A549 (cell line): ENCODE data around the gene MAX. TPM values are rescaled to one million over a fixed set of nuclear protein-coding genes. Genes with fewer than 3 reads are reported as not detected.
A peak's percentile ranks its signal among the peaks of the same experiment; 100 is the strongest.

Experiments
- ATAC-seq, 2 experiments: fragments of 200-7000 bp in 1 of 2; fragments of >200 bp in 1 of 2; cut with Nextera tagmentation in 1 of 2; cut with Tn5 transposase in 1 of 2; 3 replicates each; pipeline versions ENCODE4 v1.8.0 to v1.9.1; 2018 to 2020; ENCODE audit warnings: mild to moderate bottlenecking in 1 of 2, moderate library complexity in 1 of 2
- CTCF ChIA-PET: fragments of 300-600 bp; sonication (Branson Sonifier 250); formaldehyde crosslinking; extraction: SDS; loops from one replicate; lab custom pipeline; 2021; ENCODE audit warnings: antibody characterized with exemption, inconsistent platforms; lab: Yijun Ruan, JAX
- POLR2A ChIA-PET: fragments of 350-600 bp; formaldehyde crosslinking; extraction: SDS; loops from one replicate; lab custom pipeline; 2021; ENCODE audit warnings: antibody characterized with exemption, inconsistent platforms; lab: Yijun Ruan, JAX
- DNase-seq, 2 experiments: peaks; one replicate each; pipeline versions ENCODE4 v3.0.0 to v3.0.0-alpha.2; 2011 to 2016; ENCODE audit warnings: low read depth in 1 of 2, low spot score in 1 of 2
- FAIRE-seq: peaks from 2 replicates; lab custom pipeline; 2011; peaks lifted over from hg19 to GRCh38; lab: Jason Lieb, UNC
- H3K27ac ChIP-seq, 2 experiments: fragments of >200 bp; sonication (Bioruptor Twin); formaldehyde crosslinking; 3 replicates each; pipeline ENCODE4 v1.5.1; 2016 to 2017
- H3K4me1 ChIP-seq: fragments of >200 bp; sonication (Bioruptor Twin); formaldehyde crosslinking; 3 replicates; pipeline ENCODE4 v1.6.1; 2016
- H3K4me2 ChIP-seq: fragments of >200 bp; sonication (Bioruptor Twin); formaldehyde crosslinking; 3 replicates; pipeline ENCODE4 v1.6.1; 2016
- H3K4me3 ChIP-seq: fragments of >200 bp; sonication (Bioruptor Twin); formaldehyde crosslinking; 3 replicates; pipeline ENCODE4 v1.5.1; 2016
- H3K9me3 ChIP-seq: fragments of >200 bp; sonication (Bioruptor Twin); formaldehyde crosslinking; 3 replicates; pipeline ENCODE4 v1.6.1; 2016
- BHLHE40 ChIP-seq: IDR thresholded peaks from 2 replicates; pipeline ENCODE4 v1.6.1; 2012; ENCODE audit warnings: low read depth, low read length, inconsistent platforms
- CBX8 ChIP-seq: fragments of 200-600 bp; sonication (generic); IDR thresholded peaks from 2 replicates; pipeline ENCODE4 v1.6.1; 2016
- CEBPB ChIP-seq, 2 experiments: fragments of >200 bp in 1 of 2; sonication (Bioruptor Twin) in 1 of 2; formaldehyde crosslinking in 1 of 2; IDR thresholded peaks; 2 replicates each; pipeline ENCODE4 v1.6.1; 2012 to 2016
- EHF ChIP-seq: fragments of 250-450 bp; sonication (Bioruptor Pico); IDR thresholded peaks from 2 replicates; pipeline ENCODE4 v1.5.0; 2020; ENCODE audit warnings: mild to moderate bottlenecking
- EHMT2 ChIP-seq: fragments of 200-600 bp; sonication (generic); IDR thresholded peaks from 2 replicates; pipeline ENCODE4 v1.6.1; 2016; ENCODE audit warnings: antibody characterized with exemption, low read depth, mild to moderate bottlenecking, moderate library complexity
- FOSB ChIP-seq: fragments of 250-450 bp; sonication (Bioruptor Pico); IDR thresholded peaks from 2 replicates; pipeline ENCODE4 v1.5.0; 2020; ENCODE audit warnings: mild to moderate bottlenecking, moderate library complexity
- HEYL ChIP-seq: fragments of 250-450 bp; sonication (Bioruptor Pico); IDR thresholded peaks from 2 replicates; pipeline ENCODE4 v1.8.0; 2021; ENCODE audit warnings: mild to moderate bottlenecking, moderate library complexity
- HOXB13 ChIP-seq: fragments of 250-450 bp; sonication (Bioruptor Pico); IDR thresholded peaks from 2 replicates; pipeline ENCODE4 v1.5.0; 2020; ENCODE audit warnings: low read depth, mild to moderate bottlenecking, moderate library complexity
- HOXB5 ChIP-seq: fragments of 250-450 bp; sonication (Bioruptor Pico); IDR thresholded peaks from 2 replicates; pipeline ENCODE4 v1.5.0; 2020; ENCODE audit warnings: mild to moderate bottlenecking, moderate library complexity
- JUNB ChIP-seq: fragments of >200 bp; sonication (Bioruptor Twin); formaldehyde crosslinking; IDR thresholded peaks from 2 replicates; pipeline ENCODE4 v1.6.1; 2016
- KDM1A ChIP-seq: fragments of 200-600 bp; sonication (generic); IDR thresholded peaks from 2 replicates; pipeline ENCODE4 v1.6.1; 2016; ENCODE audit warnings: low read depth, mild to moderate bottlenecking
- MYC ChIP-seq: IDR thresholded peaks from 2 replicates; pipeline ENCODE4 v1.6.1; 2012; ENCODE audit warnings: mild to moderate bottlenecking, inconsistent platforms, low read length, improper control_type of control experiment, borderline replicate concordance
- NR3C1 ChIP-seq: fragments of >200 bp; sonication (Bioruptor Twin); formaldehyde crosslinking; IDR thresholded peaks from 3 replicates; pipeline ENCODE4 v1.6.1; 2017
- PHF8 ChIP-seq: fragments of 200-600 bp; sonication (generic); IDR thresholded peaks from 2 replicates; pipeline ENCODE4 v1.6.1; 2016; ENCODE audit warnings: low read depth, mild to moderate bottlenecking, antibody characterized with exemption, moderate library complexity, borderline replicate concordance
- RARB ChIP-seq: fragments of 250-450 bp; sonication (Bioruptor Pico); IDR thresholded peaks from 2 replicates; pipeline ENCODE4 v1.8.0; 2021; ENCODE audit warnings: mild to moderate bottlenecking, moderate library complexity
- RNF2 ChIP-seq: fragments of 200-600 bp; sonication (generic); IDR thresholded peaks from 2 replicates; pipeline ENCODE4 v1.6.1; 2016; ENCODE audit warnings: low read depth, mild to moderate bottlenecking, antibody characterized with exemption, moderate library complexity, borderline replicate concordance
- SMC3 ChIP-seq: fragments of >200 bp; sonication (Bioruptor Twin); formaldehyde crosslinking; IDR thresholded peaks from 3 replicates; pipeline ENCODE4 v1.6.1; 2018; ENCODE audit warnings: inconsistent platforms
- ZNF302 ChIP-seq: fragments of 250-450 bp; sonication (Bioruptor Pico); IDR thresholded peaks from 2 replicates; pipeline ENCODE4 v1.9.0; 2021; ENCODE audit warnings: inconsistent platforms, mild to moderate bottlenecking, moderate library complexity
- ZSCAN20 ChIP-seq: fragments of 250-450 bp; sonication (Bioruptor Pico); IDR thresholded peaks from 2 replicates; pipeline ENCODE4 v1.8.0; 2022; ENCODE audit warnings: mild to moderate bottlenecking, moderate library complexity
- WGBS: methylation state at CpG from one replicate; pipeline ENCODE4 v1.1.6; 2017; ENCODE audit errors: missing lambda C conversion rate; 5-methylcytosine and 5-hydroxymethylcytosine counted together
- polyA plus RNA-seq, 4 experiments: library from polyadenylated mRNA; depleted of rRNA in 3 of 4; stranded (reverse); fragments of >200 nt; fragmentation: RNase III in 1 of 4; extraction: RNeasy Plus Mini Kit Qiagen cat#74134 plus additional on column Dnase treatment in 1 of 4; gene quantifications; 2 replicates in 3 of 4; 3 replicates in 1 of 4; pipeline ENCODE4 v1.2.3, GENCODE V29; 2011 to 2017
- TF ChIP-seq, protein P1 (sequence below): fragments of 150-350 bp; IDR thresholded peaks from 2 replicates; pipeline ENCODE4 v1.6.1; 2014; ENCODE audit warnings: low read depth, mild to moderate bottlenecking, low read length
- TF ChIP-seq, protein P2 (sequence below): fragments of 250-450 bp; sonication (Bioruptor Pico); IDR thresholded peaks from 2 replicates; pipeline ENCODE4 v1.5.0; 2021; ENCODE audit warnings: mild to moderate bottlenecking, moderate library complexity, borderline replicate concordance
- TF ChIP-seq, protein P3 (sequence below): fragments of 250-450 bp; sonication (Bioruptor Pico); IDR thresholded peaks from 2 replicates; pipeline ENCODE4 v1.5.0; 2020; ENCODE audit warnings: low read depth, mild to moderate bottlenecking, moderate library complexity
- TF ChIP-seq, protein P4 (sequence below): fragments of >200 bp; sonication (Bioruptor Twin); formaldehyde crosslinking; IDR thresholded peaks from 3 replicates; pipeline ENCODE4 v1.6.1; 2016
- TF ChIP-seq, protein P5 (sequence below): fragments of >200 bp; sonication (Bioruptor Twin); formaldehyde crosslinking; IDR thresholded peaks from 3 replicates; pipeline ENCODE4 v1.5.1; 2016

The MAX gene
- polyA plus RNA-seq, 2 of the 4 experiments (the other 2 are of a cell fraction) = 44.0 to 53.2 TPM

DNA sequence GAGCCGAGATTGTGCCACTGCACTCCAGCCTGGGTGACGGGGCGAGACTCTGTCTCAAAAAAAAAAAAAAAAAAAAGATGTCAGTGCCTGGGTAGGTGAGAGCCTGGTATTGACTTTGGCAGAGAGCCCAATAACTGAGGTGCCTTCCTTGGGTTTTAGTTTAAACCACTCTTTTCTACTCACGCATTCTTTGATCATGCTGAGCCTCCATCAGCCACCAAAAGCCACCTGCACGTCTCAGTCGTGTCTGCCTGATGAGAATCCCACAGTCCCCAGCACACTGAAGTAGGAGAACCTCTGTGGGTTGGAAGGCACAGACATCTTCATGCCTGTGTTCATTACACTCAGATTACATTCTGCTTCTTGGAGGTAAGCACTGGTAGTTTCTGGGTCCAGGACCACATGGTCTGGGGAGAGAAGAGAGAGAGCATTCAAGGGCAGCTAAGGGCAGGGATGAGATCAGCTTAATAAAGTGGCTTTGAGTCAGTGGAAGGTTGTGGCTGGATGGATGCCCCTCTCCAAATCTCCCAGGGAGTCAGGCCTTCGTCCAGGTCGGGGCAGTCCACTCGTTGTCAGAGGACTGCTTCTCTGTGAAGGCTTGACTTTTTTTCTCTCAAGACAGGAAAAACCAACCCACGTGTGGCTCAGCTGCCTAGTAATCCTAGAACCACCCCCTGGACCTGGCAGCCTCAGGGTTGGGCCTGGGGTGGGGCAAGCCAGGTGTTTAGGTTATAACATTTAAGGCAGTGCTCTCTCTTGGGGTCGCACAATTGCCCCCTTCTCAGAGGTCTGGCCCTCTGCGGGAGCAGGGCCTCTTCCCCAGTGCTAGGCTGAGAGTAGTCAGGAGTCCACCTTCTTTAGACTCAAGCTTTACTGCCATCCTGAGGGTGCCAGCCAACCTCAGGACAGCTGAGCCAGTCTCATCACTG, 32.6 kb upstream of the MAX start:
- H3K4me2 ChIP-seq = no peak overlapping the region
- FAIRE-seq (no peak), DNase-seq (no peak), ATAC-seq (0 out of 6 replicates have a peak, but pooled peaks of 1 of the 2 experiments have one; percentile 27)
- TF ChIP-seq HEYL = no peak
- TF ChIP-seq RNF2 = no peak
- TF ChIP-seq, protein P1, sequence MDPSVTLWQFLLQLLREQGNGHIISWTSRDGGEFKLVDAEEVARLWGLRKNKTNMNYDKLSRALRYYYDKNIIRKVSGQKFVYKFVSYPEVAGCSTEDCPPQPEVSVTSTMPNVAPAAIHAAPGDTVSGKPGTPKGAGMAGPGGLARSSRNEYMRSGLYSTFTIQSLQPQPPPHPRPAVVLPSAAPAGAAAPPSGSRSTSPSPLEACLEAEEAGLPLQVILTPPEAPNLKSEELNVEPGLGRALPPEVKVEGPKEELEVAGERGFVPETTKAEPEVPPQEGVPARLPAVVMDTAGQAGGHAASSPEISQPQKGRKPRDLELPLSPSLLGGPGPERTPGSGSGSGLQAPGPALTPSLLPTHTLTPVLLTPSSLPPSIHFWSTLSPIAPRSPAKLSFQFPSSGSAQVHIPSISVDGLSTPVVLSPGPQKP = no peak
- TF ChIP-seq BHLHE40 = no peak
- no peak for TF ChIP-seq PHF8
- TF ChIP-seq HOXB13 (CRISPR knock-in tag) = no peak
- no peak for TF ChIP-seq JUNB
- H3K27ac ChIP-seq = no peak overlapping the region
- H3K4me3 ChIP-seq = no peak overlapping the region
- CTCF ChIA-PET = interaction anchor here (0.6 to 1.0 kb wide), 2 partner anchors 17 to 213 kb away, joined by 3 read pairs; no protein-coding TSS in a partner anchor
- no peaks in the 10 kb centered on the region for H3K4me1 ChIP-seq
- WGBS = 73% methylated on average over 11 of the region's 12 CpGs
- H3K9me3 ChIP-seq = no peaks in the 10 kb centered on the region
- POLR2A ChIA-PET = no interaction called here

DNA sequence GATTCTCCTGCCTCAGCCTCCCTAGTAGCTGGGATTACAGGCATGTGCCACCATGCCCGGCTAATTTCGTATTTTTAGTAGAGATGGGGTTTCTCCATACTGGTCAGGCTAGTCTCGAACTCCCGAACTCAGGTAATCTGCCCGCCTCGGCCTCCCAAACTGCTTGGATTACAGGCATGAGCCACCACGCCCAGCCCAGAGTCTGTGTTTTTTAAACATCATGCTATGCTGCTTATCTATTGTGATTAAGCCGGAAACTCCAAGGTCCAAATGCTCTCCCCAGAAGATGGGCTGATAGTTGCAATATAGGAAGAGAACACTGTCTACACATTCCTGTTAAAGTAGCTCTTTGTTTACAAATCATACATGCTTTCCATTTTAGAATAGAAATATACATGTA, 30.5 kb upstream of the MAX start:
- no peak overlapping the region for H3K27ac ChIP-seq
- POLR2A ChIA-PET = no interaction called here
- H3K4me2 ChIP-seq = no peak overlapping the region
- H3K9me3 ChIP-seq = no peaks in the 10 kb centered on the region
- DNase-seq = no peak
- TF ChIP-seq, protein P1 = no peak
- no peak for TF ChIP-seq ZSCAN20 (CRISPR knock-in tag)
- TF ChIP-seq FOSB (CRISPR knock-in tag) = no peak
- TF ChIP-seq, protein P2, sequence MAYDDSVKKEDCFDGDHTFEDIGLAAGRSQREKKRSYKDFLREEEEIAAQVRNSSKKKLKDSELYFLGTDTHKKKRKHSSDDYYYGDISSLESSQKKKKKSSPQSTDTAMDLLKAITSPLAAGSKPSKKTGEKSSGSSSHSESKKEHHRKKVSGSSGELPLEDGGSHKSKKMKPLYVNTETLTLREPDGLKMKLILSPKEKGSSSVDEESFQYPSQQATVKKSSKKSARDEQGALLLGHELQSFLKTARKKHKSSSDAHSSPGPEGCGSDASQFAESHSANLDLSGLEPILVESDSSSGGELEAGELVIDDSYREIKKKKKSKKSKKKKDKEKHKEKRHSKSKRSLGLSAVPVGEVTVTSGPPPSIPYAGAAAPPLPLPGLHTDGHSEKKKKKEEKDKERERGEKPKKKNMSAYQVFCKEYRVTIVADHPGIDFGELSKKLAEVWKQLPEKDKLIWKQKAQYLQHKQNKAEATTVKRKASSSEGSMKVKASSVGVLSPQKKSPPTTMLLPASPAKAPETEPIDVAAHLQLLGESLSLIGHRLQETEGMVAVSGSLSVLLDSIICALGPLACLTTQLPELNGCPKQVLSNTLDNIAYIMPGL = no peak
- no peak for TF ChIP-seq CBX8
- TF ChIP-seq ZNF302 (CRISPR knock-in tag) = no peak
- no peak for TF ChIP-seq EHMT2
- TF ChIP-seq SMC3 = no peak
- TF ChIP-seq, protein P3, sequence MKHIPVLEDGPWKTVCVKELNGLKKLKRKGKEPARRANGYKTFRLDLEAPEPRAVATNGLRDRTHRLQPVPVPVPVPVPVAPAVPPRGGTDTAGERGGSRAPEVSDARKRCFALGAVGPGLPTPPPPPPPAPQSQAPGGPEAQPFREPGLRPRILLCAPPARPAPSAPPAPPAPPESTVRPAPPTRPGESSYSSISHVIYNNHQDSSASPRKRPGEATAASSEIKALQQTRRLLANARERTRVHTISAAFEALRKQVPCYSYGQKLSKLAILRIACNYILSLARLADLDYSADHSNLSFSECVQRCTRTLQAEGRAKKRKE (CRISPR knock-in tag) = no peak
- TF ChIP-seq, protein P4, sequence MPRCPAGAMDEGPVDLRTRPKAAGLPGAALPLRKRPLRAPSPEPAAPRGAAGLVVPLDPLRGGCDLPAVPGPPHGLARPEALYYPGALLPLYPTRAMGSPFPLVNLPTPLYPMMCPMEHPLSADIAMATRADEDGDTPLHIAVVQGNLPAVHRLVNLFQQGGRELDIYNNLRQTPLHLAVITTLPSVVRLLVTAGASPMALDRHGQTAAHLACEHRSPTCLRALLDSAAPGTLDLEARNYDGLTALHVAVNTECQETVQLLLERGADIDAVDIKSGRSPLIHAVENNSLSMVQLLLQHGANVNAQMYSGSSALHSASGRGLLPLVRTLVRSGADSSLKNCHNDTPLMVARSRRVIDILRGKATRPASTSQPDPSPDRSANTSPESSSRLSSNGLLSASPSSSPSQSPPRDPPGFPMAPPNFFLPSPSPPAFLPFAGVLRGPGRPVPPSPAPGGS = no peak
- TF ChIP-seq NR3C1 = no peak
- TF ChIP-seq EHF = no peak
- TF ChIP-seq HOXB5 = no peak
- no peak for TF ChIP-seq KDM1A
- TF ChIP-seq RARB = no peak
- no peak for TF ChIP-seq CEBPB (IDR thresholded peaks at IDR 0.05)
- TF ChIP-seq, protein P5, sequence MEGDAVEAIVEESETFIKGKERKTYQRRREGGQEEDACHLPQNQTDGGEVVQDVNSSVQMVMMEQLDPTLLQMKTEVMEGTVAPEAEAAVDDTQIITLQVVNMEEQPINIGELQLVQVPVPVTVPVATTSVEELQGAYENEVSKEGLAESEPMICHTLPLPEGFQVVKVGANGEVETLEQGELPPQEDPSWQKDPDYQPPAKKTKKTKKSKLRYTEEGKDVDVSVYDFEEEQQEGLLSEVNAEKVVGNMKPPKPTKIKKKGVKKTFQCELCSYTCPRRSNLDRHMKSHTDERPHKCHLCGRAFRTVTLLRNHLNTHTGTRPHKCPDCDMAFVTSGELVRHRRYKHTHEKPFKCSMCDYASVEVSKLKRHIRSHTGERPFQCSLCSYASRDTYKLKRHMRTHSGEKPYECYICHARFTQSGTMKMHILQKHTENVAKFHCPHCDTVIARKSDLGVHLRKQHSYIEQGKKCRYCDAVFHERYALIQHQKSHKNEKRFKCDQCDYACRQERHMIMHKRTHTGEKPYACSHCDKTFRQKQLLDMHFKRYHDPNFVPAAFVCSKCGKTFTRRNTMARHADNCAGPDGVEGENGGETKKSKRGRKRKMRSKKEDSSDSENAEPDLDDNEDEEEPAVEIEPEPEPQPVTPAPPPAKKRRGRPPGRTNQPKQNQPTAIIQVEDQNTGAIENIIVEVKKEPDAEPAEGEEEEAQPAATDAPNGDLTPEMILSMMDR = no peak
- no peak for TF ChIP-seq MYC
- TF ChIP-seq, all 56 proteins: peak for 0
- FAIRE-seq (no peak), ATAC-seq (no peak)
- WGBS = 85% methylated on average over 8 of the region's 8 CpGs
- no peak overlapping the region for H3K4me3 ChIP-seq
- CTCF ChIA-PET = interaction anchor here (0.8 kb wide), 1 partner anchor 38 kb away, joined by 3 read pairs; no protein-coding TSS in a partner anchor
- H3K4me1 ChIP-seq = no peaks in the 10 kb centered on the region
